ENCODE measurements around the gene HECTD1.

DNA sequence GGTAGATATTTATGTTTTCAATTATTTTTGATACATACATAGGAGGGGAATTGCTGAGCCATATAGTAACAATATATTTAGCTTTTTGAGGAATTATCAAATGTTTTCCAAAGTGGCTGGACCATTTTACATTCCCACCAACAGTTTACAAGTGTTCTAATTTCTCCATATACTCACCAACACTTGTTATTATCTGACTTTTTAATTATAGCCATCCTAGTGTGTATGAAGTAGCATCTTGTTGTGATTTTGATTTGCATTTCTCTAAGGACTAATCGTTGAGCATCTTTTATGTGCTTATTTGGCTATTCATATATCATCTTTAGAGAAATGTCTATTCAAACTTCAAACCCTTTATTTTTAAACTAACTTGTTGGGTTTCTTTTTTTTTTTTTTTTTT is 17.2 kb upstream of the HECTD1 start:
- no peak for TF ChIP-seq CTCF (conservative IDR thresholded peaks at IDR 0.05; ENCODE audit: low read depth, low read length)
- TF ChIP-seq EZH2 (IDR thresholded peaks at IDR 0.05; ENCODE audit: borderline replicate concordance, low read depth, low read length, poor library complexity, severe bottlenecking), result no peak
